Tibial nerve (tissue), 4 donors: ENCODE measurements around the gene CEP135.

Experiments used
- EP300 ChIP-seq, 2 donors: sonication (generic); formaldehyde crosslinking; IDR thresholded peaks; one replicate each; pipeline ENCODE4 v1.6.1; 2017; ENCODE audit warnings: antibody characterized with exemption in 2 of 2, mild to moderate bottlenecking in 1 of 2
- POLR2A ChIP-seq, 2 donors: fragments of 450-650 bp; IDR thresholded peaks; one replicate each; pipeline ENCODE4 v1.6.1; 2017; ENCODE audit warnings: antibody characterized with exemption in 2 of 2, mild to moderate bottlenecking in 2 of 2, moderate library complexity in 2 of 2
- TF ChIP-seq, protein P1 (sequence below), 5 experiments: fragments of 200-600 bp in 3 of 5; fragments of 450-650 bp in 2 of 5; sonication (generic) in 3 of 5; IDR thresholded peaks; one replicate each; pipeline ENCODE4 v1.5.1; 2016 to 2019; ENCODE audit warnings: antibody characterized with exemption in 5 of 5, mild to moderate bottlenecking in 3 of 5, moderate library complexity in 2 of 5

- TF ChIP-seq, protein P1, sequence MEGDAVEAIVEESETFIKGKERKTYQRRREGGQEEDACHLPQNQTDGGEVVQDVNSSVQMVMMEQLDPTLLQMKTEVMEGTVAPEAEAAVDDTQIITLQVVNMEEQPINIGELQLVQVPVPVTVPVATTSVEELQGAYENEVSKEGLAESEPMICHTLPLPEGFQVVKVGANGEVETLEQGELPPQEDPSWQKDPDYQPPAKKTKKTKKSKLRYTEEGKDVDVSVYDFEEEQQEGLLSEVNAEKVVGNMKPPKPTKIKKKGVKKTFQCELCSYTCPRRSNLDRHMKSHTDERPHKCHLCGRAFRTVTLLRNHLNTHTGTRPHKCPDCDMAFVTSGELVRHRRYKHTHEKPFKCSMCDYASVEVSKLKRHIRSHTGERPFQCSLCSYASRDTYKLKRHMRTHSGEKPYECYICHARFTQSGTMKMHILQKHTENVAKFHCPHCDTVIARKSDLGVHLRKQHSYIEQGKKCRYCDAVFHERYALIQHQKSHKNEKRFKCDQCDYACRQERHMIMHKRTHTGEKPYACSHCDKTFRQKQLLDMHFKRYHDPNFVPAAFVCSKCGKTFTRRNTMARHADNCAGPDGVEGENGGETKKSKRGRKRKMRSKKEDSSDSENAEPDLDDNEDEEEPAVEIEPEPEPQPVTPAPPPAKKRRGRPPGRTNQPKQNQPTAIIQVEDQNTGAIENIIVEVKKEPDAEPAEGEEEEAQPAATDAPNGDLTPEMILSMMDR (IDR thresholded peaks at IDR 0.05) = no peak
- TF ChIP-seq EP300 (IDR thresholded peaks at IDR 0.05) = no peak
- TF ChIP-seq POLR2A (IDR thresholded peaks at IDR 0.05) = no peak
Observed at GRCh38 chr4:56051710-56052075, 102.9 kb downstream of the CEP135 start.
